PFSK-1 (cell line): ENCODE results near the gene SERPINI1.

Source experiments
- FOXP2 ChIP-seq: optimal IDR thresholded peaks from 2 replicates; pipeline ENCODE3; 2011; ENCODE audit warnings: borderline replicate concordance, control low read depth, inconsistent platforms; ENCODE audit not compliant: insufficient read depth; ENCODE audit errors: extremely low read length, extremely low read depth
- POLR2AphosphoS5 ChIP-seq: IDR thresholded peaks from 2 replicates; pipeline ENCODE4 v1.6.1; 2012; ENCODE audit warnings: low read depth, mild to moderate bottlenecking, control low read depth, low read length, moderate library complexity
- SIN3A ChIP-seq: IDR thresholded peaks from 2 replicates; pipeline ENCODE4 v1.6.1; 2012; ENCODE audit warnings: mild to moderate bottlenecking, low read length, moderate library complexity, borderline replicate concordance; ENCODE audit not compliant: insufficient read depth
- TAF1 ChIP-seq: IDR thresholded peaks from 2 replicates; pipeline ENCODE4 v1.6.1; 2012; ENCODE audit warnings: low read length, control low read depth, borderline replicate concordance; ENCODE audit not compliant: insufficient read depth
- TF ChIP-seq, protein P1 (sequence below), 2 experiments: IDR thresholded peaks; 2 replicates each; pipeline versions ENCODE4 v1.6.1 to v1.8.0; 2011 to 2012; ENCODE audit warnings: low read depth in 2 of 2, low read length in 2 of 2, control low read depth in 1 of 2, inconsistent platforms in 1 of 2, mild to moderate bottlenecking in 1 of 2, moderate library complexity in 1 of 2; ENCODE audit not compliant: insufficient read depth in 1 of 2

Gene SERPINI1

DNA sequence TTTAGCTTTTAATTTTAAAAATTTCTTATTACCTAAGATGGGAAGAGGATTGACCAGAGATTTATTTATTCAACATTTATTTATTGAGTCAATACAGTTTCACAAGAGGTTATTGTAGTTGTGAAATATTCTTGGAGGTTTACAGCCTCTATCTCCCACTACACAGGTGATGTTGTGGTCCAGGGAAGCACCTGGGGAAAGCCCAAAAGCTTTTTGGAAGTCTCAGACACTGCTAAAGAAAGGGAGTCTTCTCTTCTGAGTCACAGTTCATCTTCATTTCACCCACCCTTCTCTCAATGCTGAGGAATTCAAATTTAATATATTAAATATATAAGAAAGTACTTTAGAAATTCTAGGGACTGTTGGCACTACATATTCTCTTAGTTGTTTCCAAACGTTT is 41.8 kb downstream of the SERPINI1 start:
- TF ChIP-seq TAF1, result no peak
- no peak for TF ChIP-seq SIN3A
- TF ChIP-seq, protein P1, sequence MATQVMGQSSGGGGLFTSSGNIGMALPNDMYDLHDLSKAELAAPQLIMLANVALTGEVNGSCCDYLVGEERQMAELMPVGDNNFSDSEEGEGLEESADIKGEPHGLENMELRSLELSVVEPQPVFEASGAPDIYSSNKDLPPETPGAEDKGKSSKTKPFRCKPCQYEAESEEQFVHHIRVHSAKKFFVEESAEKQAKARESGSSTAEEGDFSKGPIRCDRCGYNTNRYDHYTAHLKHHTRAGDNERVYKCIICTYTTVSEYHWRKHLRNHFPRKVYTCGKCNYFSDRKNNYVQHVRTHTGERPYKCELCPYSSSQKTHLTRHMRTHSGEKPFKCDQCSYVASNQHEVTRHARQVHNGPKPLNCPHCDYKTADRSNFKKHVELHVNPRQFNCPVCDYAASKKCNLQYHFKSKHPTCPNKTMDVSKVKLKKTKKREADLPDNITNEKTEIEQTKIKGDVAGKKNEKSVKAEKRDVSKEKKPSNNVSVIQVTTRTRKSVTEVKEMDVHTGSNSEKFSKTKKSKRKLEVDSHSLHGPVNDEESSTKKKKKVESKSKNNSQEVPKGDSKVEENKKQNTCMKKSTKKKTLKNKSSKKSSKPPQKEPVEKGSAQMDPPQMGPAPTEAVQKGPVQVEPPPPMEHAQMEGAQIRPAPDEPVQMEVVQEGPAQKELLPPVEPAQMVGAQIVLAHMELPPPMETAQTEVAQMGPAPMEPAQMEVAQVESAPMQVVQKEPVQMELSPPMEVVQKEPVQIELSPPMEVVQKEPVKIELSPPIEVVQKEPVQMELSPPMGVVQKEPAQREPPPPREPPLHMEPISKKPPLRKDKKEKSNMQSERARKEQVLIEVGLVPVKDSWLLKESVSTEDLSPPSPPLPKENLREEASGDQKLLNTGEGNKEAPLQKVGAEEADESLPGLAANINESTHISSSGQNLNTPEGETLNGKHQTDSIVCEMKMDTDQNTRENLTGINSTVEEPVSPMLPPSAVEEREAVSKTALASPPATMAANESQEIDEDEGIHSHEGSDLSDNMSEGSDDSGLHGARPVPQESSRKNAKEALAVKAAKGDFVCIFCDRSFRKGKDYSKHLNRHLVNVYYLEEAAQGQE (IDR thresholded peaks at IDR 0.05; ENCODE audit: insufficient read depth in 1 of 2, low read depth in 2 of 2, low read length in 2 of 2), result no peak
- TF ChIP-seq POLR2AphosphoS5, result no peak
- no peak for TF ChIP-seq FOXP2

DNA sequence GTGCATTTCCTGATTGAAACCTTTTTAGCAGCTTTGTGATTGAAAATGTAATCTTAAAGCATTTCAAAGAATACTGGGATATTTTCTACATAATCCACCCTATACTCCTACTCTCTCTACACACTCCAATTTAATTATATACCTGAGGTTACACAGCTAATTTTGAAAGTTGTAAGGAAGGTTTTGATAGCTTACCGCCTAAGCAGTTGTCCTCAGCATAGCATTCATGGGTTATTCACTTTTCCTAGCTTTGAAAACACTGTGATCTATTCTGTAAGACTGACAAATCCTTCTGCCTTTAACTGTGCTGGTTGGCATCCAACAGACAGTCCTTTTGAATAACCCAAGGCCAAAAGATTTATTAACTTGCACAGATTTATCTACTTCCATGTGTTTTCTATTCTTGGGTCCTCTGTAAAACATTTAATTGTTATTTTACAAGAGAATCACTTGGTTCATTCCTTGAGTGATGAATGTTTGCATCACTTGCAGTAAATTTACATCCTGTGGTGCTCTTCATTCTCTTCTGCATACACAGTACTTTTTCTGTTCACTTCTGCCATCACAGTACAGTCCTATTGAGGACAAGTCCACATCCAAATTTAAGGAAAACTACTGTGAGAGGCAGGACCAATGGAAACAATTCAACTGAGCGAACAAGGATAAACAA is 44.8 kb downstream of the SERPINI1 start:
- TF ChIP-seq SIN3A, result no peak
- no peak for TF ChIP-seq TAF1
- TF ChIP-seq, protein P1 (IDR thresholded peaks at IDR 0.05; ENCODE audit: insufficient read depth in 1 of 2, low read depth in 2 of 2, low read length in 2 of 2), result no peak
- TF ChIP-seq POLR2AphosphoS5, result no peak
- TF ChIP-seq FOXP2, result no peak

DNA sequence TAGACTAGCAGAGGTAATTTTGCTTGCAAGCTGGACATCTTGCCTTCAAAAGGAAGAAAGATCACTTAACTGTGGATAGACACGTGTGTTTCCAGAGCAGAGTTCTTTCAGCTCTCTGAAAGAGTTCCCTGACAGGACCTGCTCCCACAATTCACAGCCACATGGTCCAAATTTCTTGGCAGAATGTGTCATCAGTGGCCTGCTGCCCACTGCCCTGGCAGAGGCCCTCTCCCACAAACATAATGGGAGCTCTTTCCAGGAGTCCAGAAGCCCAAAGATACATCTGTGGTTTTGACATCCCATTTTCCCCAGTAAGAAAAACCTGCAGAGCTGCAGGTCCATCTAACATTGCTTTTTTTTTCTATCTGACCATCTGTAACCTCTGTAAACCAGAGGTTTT is 48.3 kb downstream of the SERPINI1 start:
- no peak for TF ChIP-seq POLR2AphosphoS5
- no peak for TF ChIP-seq SIN3A
- TF ChIP-seq, protein P1 (IDR thresholded peaks at IDR 0.05; ENCODE audit: insufficient read depth in 1 of 2, low read depth in 2 of 2, low read length in 2 of 2), result no peak

DNA sequence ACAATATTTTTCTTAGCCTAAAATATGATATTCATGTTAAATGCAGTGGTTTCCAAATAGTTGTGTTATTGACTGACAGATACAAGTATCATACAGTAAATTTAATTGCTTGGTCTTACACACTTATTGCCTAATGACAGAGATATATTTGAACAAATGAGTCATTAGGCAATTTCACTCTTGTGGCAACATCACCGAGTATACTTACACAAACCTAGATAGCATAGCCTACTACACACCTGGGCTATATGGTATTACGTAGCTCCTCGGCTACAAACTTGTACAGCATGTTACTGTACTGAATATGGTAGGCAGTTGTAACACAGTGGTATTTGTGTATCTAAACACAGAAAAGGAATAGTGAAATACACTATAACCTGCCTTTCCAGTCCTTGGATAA is 50.3 kb downstream of the SERPINI1 start:
- no peak for TF ChIP-seq FOXP2
- TF ChIP-seq POLR2AphosphoS5, result no peak
- no peak for TF ChIP-seq SIN3A
- no peak for TF ChIP-seq TAF1
- TF ChIP-seq, protein P1 (IDR thresholded peaks at IDR 0.05; ENCODE audit: insufficient read depth in 1 of 2, low read depth in 2 of 2, low read length in 2 of 2), result no peak

DNA sequence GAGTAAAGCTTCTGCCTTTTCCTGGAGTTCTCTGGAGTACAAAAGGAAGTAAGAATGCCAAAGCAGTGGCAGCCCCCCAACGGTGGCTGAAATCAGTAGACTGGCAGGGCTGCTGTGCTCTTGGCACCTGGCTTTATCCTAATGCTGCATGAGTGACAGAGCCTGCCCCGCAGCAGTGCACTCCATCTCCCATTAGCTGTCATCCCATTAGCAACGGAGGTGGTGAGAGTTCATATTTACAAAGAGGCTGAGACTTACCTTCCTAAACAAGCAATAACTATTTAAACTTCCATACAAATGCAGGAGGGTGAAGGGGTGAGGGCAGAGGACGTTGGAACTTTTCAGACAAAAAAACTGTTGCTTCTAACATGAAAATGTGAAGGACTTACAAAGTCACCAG is 51.9 kb downstream of the SERPINI1 start:
- TF ChIP-seq POLR2AphosphoS5 (no peak), SIN3A (no peak), FOXP2 (no peak), TAF1 (no peak)
- TF ChIP-seq, protein P1 (IDR thresholded peaks at IDR 0.05; ENCODE audit: insufficient read depth in 1 of 2, low read depth in 2 of 2, low read length in 2 of 2), result no peak
